Measurements from ENCODE around the gene ZNF609.
"Not testable (repeated sequence)": the region's sequence is repeated elsewhere in the genome, so short reads cannot be mapped to it uniquely, and the experiment has no call there.

ZNF609 gene

DNA sequence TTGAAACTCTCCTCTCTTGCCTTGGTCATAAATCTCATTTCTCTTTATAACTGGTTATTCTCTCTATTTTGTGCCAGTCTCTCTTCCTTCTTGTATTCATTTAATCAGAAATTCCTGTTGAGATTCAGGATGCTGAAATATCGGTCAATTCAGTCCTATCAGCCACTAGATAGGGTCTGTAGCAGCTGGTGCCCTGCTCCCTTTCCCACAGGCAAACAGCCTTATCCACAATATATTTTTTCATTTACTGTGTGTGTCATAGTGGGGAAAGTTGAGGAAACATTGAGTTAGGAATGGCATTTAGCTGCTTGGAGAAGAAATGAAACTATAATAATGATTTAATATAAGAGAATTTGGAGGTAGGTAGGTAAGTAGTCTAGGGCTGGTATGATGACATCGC is 168.7 kb downstream of the ZNF609 start:
- no peak for DNase-seq

- no peak for DNase-seq
Measured at GRCh38 chr15:64630396-64631107, 170.2 kb downstream of the ZNF609 start.

- not testable (repeated sequence) for DNase-seq
Measured at GRCh38 chr15:64632639-64633038, 172.3 kb downstream of the ZNF609 start.

DNA sequence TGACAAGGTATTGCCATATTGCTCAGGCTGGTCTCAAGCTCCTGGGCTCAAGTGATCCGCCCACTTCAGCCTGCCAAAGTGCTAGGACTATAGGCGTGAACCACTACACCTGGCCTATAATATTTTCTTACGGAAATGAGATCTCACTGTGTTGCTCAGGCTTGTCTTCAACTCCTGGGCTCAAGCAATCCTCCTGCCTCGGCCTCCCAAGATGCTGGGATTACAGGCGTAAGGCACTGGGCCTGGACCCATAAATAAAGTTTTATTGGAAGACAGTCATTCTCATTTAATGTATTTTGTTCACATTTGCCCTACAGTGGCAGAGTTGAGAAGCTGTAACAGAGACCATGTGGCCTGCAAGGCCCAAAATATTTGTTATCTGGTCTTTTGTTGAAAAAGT is 173.0 kb downstream of the ZNF609 start:
- DNase-seq: peak; percentile 14

- DNase-seq: no peak
Measured at GRCh38 chr15:64634027-64634426, 173.6 kb downstream of the ZNF609 start.

GRCh38 chr15:64634576-64635498 is 174.5 kb downstream of the ZNF609 start:
- peak; percentile 53 for DNase-seq

GRCh38 chr15:64635499-64636495 is 175.4 kb downstream of the ZNF609 start:
- no peak for DNase-seq

DNA sequence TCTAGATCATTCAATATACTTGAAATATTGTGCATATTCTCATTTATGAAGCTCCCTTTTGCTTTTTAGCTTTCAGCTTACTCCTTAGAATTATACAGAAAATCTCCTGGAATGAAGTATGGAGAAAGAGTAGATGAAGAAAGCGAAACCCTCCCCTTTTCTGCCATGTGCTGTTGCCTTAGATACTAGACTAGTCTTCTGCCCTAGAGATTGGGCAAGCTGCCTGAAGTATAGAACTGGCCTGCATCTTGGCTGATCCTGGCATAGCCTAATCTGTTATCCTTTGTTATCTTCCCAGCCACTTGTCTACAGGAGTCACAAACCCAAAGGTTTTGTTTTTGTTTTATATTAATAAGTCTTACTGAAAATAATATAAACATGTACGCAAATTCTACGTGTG is 176.2 kb downstream of the ZNF609 start:
- no peak for DNase-seq

DNA sequence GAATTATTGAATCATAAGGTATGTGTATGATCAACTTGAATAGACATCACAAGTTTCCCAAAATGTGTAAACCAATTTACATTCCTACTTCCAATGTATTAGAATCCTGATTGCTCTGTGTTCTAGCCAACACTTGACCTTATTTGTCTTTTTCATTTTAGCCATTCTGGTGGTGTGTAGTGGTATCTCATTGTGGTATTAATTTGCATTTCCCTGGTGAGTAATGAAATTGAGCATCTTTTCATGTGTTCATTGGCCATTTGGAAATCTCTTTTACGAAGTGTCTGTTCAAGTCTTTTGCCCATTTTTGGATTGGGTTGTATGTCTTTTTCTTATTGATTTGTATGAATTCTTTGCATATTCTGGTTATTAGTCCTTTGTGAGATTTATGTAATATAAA is 177.0 kb downstream of the ZNF609 start:
- DNase-seq: no peak

DNA sequence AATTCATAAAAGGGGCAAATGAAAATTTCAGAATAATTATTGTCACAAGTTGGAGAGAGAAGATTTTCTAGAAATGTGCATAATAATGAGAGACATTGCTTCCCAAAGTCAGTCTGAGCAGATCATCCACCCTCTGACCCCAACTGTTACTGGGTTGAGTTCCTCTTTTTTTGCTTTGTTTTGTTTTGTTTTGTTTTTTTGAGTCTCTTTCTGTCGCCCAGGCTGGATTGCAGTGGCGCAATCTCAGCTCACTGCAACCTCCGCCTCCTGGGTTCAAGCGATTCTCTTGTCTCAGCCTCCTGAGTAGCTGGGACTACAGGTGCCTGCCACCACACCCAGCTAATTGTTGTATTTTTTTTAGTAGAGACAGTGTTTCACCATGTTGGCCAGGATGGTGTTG is 179.4 kb downstream of the ZNF609 start:
- DNase-seq: not testable (repeated sequence)

- DNase-seq: no peak
Measured at GRCh38 chr15:64640146-64640871, 179.9 kb downstream of the ZNF609 start.

DNA sequence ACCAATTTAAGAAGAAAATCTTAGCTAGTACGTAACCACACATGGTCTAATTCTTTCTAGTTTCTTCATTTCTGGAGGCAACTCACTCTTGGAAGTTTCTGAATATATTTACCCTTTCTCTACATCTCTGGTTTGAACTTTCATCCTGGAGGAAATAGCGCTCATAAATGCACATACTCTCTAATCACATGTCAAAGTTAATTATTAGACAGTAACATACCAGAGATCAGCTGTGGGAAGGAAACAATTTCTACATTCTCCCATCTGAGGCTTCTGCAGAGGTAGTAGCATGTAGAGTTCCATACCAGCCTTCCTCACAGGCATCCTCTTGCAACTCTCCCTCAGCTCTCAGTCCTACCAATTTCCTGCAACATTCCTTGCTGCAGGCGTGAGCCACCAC is 182.5 kb downstream of the ZNF609 start:
- no peak for DNase-seq

DNA sequence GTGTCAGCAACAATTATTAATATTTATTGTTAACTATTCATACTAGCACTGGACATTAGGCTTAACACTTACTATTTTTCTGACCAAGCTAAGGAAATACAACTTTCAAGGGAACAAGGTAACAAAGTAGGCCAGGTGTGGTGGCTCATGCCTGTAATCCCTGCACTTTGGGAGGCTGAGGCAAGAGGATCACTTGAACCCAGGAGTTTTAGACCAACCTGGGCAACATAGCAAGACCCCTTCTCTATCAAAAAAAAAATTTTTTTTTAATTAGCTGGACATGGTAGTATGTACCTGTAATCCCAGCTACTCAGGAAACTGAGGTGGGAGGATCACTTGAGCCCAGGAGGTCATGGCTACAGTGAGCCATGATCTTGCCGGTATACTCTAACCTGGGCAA is 183.3 kb downstream of the ZNF609 start:
- DNase-seq: no peak

DNA sequence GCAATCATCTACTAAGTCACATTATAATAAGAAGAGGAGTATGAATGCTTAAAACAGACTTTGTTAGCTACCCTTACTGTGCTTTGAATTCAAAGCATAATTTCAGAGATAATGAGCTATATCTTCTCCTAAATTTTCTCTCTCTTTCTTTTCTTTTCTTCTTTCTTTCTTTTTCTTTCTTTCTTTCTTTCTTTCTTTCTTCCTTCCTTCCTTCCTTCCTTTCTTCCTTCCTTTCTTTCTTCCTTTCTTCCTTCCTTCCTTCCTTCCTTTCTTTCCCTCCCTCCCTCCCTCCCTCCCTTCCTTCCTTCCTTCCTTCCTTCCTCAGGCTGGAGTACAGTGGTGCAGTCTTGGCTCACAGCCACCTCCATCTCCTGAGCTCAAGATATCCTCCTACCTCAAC is 184.4 kb downstream of the ZNF609 start:
- DNase-seq: not testable (repeated sequence)

DNA sequence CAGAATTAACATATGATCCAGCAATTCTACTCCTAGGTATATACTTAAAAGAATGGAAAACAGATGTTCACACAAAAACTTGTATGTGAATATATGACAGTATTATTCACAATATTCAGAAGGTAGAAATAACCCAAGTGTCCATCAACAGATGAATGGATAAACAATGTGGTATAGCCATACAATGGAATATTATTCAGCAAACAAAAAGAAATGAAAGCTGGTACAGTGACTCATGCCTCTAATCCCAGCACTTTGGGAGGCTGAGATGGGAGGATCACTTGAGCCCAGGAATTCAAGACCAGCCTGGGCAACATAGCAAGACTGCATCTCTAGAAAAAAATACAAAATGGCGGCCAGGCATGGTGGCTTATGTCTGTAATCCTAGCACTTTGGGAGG is 185.6 kb downstream of the ZNF609 start:
- no peak for DNase-seq

- no peak for DNase-seq
Measured at GRCh38 chr15:64647367-64647766, 187.0 kb downstream of the ZNF609 start.

GRCh38 chr15:64650552-64650951 is 190.2 kb downstream of the ZNF609 start:
- DNase-seq: no peak

DNA sequence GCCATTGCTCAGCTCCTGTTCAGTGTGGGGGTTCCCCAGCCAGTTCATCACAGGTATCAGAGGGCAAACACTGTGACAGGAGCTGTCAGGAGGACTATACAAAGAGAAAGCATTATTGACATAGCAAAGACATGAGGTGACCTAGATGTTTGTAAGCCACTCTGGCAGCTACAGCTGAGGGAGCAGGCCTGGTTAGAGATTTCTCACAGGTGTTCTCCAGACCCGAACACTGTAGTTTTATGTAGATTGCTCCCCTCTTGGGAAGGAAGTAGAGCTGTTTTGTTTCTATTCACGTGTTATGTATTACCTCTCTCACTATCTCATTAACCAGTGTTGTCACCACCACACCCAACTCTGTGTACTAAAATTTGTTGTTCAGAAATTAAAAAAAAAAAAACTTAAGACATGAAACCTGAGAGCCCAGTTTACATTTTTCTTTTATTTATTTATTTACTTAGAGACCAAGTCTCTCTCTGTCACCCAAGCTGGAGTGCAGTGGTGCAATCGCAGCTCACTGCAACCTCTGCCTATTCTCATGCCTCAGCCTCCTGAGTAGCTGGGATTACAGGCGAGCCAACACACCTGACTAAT is 191.3 kb downstream of the ZNF609 start:
- DNase-seq: peak; percentile 12

GRCh38 chr15:64653757-64654156 is 193.4 kb downstream of the ZNF609 start:
- peak; percentile 23 for DNase-seq

DNA sequence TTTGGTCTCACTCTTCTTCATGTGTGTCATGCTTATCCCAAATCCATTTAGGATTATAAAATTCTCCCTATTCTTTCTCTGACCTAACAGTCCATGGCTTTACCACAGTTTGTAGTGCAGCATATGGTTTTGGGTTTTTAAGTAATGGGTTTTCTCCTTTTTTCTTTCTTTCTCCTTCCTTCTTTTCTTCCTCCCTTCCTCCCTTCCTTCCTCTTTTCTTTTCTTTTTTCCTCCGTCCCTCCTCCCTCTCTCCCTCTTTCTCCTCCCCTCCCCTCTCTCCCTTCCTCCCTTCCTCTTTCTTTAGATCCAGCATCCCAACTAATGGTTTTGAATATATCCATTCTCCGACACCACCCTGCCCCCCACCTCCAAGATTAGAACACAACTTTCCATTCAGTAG is 196.1 kb downstream of the ZNF609 start:
- no peak for DNase-seq

DNA sequence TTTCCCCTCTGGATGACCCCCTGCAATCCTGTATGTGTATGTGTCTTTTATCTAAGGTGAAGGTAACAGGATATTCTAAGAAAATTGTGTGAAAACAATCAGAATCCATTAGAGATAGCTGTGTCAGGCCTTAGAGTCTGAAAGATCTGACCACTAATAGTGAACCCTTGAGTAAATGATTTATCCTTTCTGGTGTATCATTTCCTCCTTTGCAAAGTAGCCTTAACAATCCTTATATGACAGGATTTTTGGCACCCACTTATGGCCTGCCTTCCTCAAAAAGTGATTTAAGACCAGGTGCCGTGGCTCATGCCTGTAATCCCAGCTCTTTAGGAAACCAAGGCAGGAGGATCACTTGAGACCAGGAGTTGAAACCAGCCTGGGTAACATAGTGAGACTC is 204.8 kb downstream of the ZNF609 start:
- no peak for DNase-seq

DNA sequence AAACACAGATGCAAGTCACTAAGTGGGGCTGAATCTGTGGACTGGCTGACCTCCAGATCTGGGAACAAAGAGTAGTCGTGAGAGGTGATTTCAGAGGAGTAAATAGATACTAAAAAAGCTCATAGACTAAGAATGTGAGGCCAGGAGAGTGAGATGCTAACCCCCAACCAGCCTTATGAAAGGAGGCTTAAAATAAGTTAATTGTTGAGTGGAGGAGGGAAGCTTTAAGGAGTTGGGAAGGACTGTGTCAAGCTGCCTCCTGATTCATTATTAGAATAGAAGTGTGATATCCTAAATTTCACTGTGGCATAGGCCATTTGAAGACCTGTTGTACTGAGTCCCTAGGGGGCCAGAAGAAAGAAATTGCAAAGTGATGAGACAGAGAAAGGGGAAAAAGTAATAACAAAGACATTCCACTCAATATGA is 207.4 kb downstream of the ZNF609 start:
- DNase-seq: no peak

Data from NCI-H2171 treated with DMSO at 0.1 percent for 48 hours (cell line).